Activated CD8-positive, alpha-beta memory T cell treated with anti-CD3 and anti-CD28 coated beads, Interleukin-2, amount 50 U/mL, for 4 hours (primary cell): ENCODE measurements around the gene IL2RA.
"Not testable (repeated sequence)": the region's sequence is repeated elsewhere in the genome, so short reads cannot be mapped to it uniquely, and the experiment has no call there.

Source experiments
- DNase-seq: peaks from one replicate; pipeline ENCODE4 v3.0.0-alpha.2; 2020

IL2RA gene

DNA sequence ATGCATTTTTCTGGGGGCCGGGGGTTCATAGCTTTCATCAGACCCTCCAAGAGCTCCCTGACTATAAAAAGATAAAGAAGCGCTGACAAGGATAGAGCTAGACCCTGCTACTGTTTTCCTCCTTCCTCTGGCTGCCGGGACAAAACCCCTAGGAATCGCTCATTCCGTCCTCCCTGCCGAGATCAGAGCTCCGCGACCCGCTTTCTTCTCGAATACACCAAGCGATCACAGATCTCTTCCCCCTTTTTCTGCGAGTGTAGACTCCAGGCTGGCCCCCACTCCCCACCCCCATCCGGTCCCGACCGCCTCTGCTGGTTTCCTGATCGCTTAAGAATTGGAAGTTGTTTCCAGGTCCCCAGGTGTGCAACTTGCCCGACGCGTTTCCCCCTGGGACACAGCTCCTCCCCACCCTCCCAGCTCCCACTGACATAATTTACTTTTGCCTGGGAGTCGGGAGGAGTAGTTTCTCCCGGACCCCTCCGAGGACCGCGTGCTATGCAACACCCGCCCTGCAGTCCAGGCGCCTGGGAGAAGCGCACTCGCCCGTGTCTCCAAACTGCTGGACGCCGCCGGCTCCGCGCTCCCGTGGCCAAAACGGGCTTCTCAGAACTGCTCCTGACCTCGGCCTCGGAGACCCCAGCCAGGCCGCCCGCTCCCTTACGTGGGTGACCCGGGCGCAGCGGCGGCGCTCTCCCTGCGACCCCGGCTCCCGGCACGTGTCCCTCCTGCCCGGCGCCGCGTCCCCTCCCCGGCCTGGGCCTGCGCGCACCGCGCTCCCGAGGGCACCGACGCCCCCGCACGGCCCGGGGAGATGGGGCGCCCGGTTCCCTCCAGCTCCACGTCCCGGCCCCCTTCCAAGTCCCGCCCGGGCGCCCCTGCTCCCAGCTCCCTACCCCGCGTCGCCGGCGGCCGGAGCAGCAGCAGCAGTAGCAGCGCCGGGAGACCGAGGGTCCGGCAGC is 85.4 kb downstream of the IL2RA start:
- peak; percentile 46 for DNase-seq

DNA sequence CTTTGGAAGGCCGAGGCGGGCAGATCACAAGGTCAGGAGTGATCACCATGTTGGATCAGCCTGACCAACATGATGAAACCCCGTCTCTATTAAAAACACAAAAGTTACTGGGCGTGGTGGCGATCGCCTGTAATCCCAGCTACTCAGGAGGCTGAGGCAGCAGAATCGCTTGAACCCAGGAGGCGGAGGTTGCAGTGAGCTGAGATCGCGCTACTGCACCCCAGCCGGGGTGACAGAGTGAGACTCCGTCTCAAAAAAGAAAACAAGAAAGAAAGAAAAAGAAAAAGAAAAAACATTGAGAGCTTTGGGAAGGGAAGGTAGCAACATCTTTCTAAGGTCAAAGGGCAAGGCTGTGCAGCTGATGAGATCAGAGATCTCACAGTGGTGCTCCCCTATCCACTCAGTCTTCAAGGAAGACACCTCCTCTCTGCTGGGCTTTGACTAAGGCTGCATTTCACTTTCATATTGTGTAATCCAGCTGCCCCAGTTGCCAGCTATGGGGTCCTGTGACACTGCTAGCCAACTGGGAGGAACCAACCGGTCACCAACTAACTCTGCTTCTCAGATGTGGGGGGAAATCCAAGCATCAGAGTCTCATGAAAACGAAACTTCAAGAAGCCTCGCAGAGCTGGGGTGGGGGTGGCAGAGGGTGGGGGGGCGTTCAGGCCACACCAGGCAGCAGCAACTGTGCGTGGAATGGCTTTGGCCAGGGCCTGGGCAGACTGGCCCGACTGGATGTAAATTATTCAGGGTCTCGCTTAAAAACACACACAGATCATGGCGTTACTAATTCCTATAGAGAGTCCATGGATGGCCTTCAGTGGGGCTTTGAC is 86.3 kb downstream of the IL2RA start:
- DNase-seq = peak; percentile 50

DNA sequence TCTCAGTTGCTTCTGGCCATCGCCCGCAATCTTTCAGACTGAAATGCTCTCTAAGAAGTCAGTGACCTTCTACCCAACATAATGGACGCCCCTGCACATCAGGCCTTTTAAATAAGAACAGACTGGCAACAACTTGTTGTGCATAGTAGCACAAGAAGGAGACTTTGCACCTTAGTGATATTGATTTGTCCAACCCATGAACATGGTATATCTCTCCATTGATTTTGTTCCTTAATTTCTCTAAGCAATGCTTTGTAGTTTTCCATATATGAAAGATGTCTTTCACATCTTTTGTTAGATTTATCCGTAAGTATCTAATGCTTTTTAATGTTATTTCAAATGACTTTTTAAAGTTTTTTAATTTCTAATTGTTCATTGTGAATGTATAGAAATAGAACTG is 89.1 kb downstream of the IL2RA start:
- no peak for DNase-seq

DNA sequence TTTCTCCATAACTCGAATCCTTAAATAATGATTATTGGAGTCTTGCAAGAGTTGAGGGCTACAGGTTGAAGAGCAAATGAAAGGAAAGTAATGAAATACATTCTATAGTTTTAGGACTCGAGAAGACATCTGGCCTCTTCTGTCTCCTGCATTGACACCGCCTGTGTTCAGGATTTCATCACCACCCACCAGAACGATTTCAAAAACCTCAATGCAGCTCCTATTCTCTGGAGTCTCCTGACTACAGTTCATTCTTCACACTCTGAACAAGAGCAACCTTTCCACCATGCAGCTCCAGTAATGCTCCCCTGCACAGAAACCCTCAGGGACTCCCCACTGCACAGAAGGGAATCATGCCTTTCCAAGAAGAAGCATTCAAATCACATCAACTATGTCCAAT is 90.3 kb downstream of the IL2RA start:
- DNase-seq = no peak

DNA sequence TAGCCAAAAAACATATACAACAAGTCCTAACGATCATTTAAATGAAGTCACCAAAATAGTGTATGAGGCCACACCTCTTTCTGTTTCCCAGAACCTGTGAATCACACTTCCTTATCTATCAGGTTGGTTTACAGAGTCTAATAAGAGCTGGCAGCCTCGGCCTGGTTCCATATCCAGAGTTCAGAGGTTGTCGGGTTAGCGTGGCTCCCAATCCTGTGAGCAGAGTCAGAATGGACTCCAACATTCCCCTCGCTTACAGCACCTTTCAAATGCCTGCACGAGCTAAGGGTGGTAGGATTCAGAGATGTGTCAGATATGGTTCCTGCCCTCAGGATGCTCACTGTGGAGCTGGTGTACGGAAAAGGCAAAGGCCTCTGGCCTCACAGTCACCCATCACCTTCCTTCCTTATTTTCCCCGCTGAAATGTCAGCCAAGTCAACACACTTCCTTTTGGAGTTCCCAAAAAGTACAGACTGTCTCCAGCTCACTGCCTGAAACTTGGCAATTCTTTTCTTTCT is 90.8 kb downstream of the IL2RA start:
- DNase-seq = no peak

DNA sequence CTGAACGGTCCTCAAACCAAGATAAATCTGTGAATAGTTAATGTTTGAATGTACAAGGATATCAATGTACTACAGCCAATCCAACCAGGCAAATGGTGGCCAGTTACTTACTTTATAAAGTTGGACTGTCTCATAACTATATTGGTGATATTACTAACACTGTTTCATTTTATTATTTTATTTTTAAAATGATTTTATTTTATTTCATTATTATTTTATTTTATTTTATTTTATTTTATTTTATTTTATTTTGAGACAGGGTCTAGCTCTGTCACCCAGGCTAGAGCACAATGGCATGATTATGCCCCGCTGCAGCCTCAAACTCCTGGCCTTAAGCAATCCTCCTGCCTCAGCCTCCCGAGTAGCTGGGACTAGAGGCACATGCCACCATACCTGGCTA is 91.6 kb downstream of the IL2RA start:
- no peak for DNase-seq

DNA sequence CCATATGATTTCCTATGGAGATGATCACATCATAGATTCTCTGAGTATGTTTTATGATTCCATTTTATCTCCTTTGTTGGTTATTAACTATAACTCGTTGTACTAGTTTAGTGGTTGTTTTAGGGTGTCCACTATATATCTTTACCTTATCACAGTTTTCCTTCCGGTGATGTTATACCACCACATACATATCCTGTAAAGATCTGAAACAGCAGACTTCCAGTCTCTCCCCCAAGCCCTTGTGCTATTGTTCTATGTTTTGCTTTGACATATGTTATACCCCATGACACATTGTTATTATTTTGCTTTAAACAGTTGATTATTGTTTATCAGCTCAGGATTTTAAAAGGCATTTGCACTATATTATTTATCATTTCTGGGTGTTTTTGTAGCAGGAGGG is 92.1 kb downstream of the IL2RA start:
- no peak for DNase-seq

DNA sequence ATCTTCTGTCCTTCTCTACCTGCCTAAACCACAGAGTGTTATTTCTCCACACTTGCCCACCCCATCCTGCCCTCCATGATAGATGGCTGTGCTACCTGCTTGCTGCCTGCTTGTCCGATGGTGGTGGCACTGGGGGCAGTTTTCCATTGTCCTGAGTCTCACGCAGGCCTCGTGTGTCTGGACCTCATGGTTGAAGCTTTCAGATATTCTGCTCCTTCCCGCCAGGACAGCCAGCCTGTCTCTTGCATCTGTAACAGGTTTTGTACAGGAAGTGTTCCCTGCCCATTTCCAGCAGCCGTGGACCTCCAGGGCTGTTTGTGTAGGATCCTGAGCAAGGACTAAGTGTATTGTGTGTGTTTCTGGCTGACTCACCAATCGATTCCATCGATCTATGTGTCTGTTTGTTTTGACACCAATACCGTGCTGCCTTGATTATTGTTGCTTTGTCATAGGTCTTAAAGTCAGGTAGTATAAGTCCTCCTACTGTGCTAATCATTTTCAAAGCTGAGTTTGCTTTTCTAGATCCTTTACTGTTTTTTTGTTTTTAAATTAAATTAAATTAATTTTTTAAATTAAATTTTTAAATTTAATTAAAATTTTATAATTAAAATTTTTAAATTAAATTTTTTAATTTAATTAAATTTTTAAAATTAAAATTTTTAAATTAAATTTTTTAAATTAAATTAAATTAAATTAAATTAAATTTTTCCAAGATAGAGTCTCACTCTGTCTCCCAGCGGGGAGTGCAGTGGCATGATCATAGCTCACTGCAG is 93.3 kb downstream of the IL2RA start:
- DNase-seq = no peak

DNA sequence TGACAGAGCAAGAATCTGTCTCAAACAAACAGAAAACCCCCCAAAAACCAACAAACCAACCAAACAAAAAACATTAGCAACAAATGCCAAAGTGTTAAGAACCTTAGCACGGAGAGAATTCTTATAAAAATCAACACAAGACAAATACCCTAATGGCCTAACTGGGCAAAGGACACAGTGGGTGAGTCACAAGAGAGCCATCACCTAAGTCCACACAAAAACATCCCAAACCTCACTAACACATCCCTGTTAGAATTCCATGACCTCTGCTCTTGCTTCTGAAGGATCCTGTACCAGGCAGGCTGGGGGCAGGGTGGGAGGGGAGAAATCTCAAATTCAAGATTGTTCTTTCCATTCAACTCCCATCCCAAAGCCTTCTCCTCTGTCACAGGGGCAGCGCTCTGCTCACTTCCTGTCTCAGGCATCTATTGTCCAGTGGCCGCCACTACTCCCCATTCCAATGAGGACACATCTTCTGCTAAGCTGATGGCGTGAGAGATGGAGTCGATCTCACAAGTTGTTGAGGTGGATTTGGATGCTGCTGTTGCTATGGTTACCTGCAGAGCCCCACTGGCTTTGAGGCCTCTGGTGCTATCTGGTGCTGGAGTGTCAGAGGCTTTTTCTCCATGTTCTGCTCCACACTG is 94.0 kb downstream of the IL2RA start:
- no peak for DNase-seq

DNA sequence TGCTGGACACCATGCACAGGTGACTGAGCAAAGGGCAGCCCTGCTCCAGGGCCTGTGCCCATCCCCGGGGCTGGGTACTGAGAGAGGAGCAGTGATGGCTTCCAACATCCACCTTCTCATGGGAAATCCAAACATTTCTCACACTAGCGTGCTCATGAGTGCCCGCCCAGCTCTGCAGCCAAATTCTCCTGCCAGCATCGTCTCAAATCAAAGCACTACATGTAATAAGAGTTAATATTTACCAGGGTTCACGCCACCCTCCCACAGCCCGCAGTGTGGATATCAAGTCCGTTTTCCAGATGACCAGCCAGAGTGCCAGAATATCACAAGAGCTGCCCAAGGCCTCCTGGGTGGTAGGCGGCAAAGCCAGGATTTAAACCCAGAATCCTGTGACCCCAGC is 96.9 kb downstream of the IL2RA start:
- no peak for DNase-seq

DNA sequence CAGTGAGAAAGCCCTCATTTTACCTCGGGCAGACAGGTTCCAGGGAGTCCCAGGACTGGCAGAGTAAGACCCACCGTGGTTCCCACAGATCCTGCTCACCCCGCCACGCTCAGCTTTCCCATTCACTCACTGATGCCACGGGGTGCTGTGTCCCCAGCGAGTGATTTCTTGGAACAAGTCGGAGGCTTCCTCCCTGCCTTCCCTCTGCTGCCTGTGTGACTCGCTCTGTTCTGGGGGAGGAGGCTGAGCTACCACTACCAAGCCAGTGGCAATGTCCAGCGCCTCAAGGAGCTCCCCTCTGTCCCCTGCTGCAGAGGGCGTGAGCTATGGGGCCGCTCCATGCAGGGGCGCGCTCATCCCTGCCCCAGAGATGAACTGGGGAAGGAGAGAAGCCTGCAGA is 97.4 kb downstream of the IL2RA start:
- DNase-seq = no peak

DNA sequence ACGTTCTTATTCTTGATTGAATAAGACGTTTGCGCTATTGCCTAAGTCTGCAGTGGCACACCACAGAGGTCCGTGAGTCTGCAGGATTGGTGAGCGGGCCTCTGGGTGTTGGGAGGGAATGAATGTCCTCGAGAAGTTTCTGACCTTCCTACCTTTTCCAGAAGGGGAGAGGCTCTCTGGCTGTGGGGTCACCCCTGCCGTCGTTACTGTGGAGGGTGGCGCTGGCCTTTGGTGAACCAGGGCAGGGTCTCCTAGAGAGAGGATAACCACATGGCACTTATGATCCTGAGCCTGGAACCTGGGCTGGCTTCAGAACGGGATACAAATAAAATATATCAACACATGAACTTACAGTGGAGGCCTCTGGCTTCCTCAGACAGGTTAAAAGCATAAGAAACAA is 98.6 kb downstream of the IL2RA start:
- DNase-seq = no peak

DNA sequence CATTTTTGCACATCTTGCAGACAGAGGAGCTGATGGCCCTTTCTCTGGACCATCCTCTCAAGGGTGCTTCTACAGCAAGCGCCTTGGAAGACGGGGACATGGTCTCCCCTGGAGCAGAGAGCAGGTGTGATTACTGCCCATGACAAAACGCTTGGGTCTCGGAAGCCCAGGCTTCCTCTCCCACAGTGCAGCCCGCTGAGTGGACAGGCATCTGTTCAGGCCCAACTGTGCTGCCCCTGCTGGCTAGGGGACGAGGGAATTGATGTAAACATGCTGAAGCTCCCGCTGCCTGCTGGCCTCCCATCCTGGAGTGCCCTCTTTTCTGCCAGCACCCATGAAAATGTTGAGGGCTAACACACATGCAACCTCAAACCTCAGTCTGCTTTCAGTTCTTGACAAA is 99.1 kb downstream of the IL2RA start:
- no peak for DNase-seq

DNA sequence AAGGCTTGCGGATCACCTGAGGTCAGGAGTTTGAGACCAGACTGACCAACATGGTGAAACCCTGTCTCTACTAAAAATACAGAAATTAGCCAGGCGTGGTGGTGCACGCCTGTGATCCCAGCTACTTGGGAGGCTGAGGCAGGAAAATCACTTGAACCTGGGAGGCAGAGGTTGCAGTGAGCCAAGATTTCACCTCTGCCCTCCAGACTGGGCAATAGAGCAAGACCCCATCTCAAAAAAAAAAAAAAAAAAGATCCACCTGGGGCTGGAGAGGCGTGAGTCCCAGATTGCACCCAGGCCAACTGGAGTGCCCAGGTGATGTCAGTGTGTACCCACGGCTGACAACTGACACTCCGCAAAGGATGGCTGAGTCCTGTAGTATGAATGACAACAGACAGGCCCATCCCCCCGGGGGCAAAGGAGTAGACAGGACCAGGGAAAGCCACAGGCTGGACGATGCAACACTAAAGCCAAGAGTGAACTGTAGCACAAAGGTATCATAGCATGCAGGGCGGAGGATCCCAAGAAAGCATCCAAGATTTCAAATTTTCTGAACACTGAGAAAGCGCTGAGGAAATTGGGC is 99.7 kb downstream of the IL2RA start:
- not testable (repeated sequence) for DNase-seq

DNA sequence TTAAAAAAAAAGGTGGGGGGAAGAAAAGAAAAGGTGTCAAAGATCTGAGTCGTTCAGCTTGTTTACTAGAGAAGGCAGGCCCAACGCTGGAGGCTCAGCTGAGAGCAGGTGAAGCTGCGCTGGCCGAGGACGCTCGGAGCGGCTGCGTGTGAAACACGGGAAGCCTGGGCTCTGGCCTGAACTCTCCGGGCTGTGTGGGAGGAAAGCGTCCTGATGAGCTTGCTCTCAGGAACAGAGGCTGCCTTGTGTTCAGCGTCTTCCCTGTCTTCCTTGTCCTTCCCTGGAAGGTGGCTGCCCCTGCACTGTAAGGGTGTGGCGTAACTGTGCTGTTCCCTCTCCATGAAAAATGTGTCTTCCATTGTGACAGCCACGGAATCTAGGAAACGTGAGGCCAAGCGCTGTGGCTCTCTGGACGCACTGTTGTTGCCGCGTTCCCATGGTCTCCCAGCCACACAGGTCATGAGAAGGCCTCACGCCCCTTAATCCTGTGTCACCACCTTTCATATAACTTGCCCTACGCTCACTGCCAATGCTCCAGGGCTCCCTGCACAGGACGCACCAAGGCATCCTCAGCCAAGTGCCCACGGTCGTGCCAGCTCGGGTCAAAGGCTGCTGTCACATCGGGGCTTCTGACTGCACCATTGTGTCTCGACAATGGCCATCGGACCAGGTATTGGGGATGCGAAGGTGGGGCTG is 100.6 kb downstream of the IL2RA start:
- DNase-seq = no peak

DNA sequence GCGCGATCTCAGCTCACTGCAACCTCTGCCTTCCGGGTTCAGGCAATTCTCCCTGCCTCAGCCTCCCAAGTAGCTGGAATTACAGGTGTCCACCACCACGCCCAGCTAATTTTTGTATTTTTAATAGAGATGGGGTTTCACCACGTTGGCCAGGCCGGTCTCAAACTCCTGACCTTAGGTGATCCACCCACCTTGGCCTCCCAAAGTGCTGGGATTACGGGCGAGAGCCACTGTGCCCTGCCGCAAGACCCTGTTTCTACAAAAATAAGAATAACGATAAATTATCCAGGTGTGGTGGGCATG is 101.2 kb downstream of the IL2RA start:
- not testable (repeated sequence) for DNase-seq
